Measurements from ENCODE around the gene GPR156. TPM values are rescaled to one million over a fixed set of nuclear protein-coding genes. Genes with fewer than 3 reads are reported as not detected.
A peak's percentile ranks its signal among the peaks of the same experiment; 100 is the strongest.

Gene GPR156
- total and polyA plus RNA-seq, 10 of the 15 experiments (the other 5 are each of a cell fraction or from before 2014, with no cell fraction given), result 0.08 to 0.15 (median 0.11) TPM; not detected in 6

DNA sequence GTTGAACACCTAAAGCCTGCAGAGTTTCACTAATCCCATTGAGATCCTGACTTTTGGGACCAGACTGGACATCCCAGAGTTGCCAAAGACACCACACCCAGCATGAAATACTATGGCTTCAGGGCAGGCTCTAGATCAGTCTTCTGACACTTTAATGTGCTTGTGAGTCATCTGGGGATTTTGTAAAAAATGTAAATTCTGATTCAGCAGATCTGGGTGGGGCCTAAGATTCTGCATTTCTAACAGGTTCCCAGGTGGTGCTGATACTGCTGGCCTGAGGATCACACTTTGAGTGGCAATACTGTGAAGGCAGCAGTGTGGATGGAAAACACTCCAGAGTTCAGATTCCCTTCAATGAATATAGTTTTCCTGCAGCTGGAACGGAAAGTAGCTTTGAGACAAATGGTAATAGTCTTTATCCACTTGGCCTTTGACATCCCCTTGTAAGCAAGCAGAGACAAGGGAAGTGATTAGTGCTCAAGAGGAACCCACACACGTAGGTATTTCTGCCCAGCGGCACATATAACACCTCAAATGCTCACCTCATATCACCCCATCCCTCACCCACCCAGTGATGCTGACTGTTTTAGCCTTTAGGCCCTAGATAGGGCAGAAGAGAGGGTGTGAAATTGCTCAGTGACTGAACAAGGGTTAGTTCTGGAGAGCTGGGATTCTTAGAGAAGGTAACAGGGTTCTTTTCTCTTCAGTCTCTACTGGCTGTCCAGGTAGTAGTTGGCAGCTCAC is 139.3 kb downstream of the GPR156 start:
- no peak overlapping the region for H3K4me3 ChIP-seq
- 0 out of 2 replicates have a peak overlapping the region, but pooled peaks have one; percentile 21 for H2AFZ ChIP-seq (ENCODE audit: control insufficient read depth, low read depth, low read length)
- no peaks in the 10 kb centered on the region for H3K79me2 ChIP-seq (ENCODE audit: control insufficient read depth, insufficient read depth, low read length)
- H3K27ac ChIP-seq (ENCODE audit: control insufficient read depth, insufficient read depth), result no peak overlapping the region
- ATAC-seq (peak; percentile 80), DNase-seq (ENCODE audit: low read depth, low spot score) (no peak), FAIRE-seq (no peak)
- ChIA-PET SMC1A (ENCODE audit: uncharacterized antibody, unreplicated experiment) (interaction anchor here (0.6 to 6.6 kb wide), 6 partner anchors 14 to 746 kb away, joined by 3 to 81 read pairs (median 5); no protein-coding TSS in a partner anchor), RAD21 (ENCODE audit: unreplicated experiment) (interaction anchor here (0.8 to 1.9 kb wide), 3 partner anchors 254 to 326 kb away, joined by 3 to 17 read pairs (median 7); no protein-coding TSS in a partner anchor), POLR2A (interaction anchor here (0.7 kb wide), 1 partner anchor 575 kb away, joined by 5 read pairs; no protein-coding TSS in a partner anchor), CTCF (interaction anchor here (1.0 to 3.5 kb wide), 6 partner anchors 11 to 326 kb away, joined by 3 to 16 read pairs (median 8); no protein-coding TSS in a partner anchor)
- H4K20me1 ChIP-seq (ENCODE audit: control insufficient read depth, insufficient read depth), result no peaks in the 10 kb centered on the region
- BruUV-seq (replicated peaks), result no TSS peak
- no peak overlapping the region for H3K9ac ChIP-seq (ENCODE audit: control insufficient read depth, insufficient read depth, low read length)
- H3K9me3 ChIP-seq (replicated peaks; ENCODE audit: control insufficient read depth, insufficient read depth, low read length), result no peaks in the 10 kb centered on the region
- no peak overlapping the region for H3K4me2 ChIP-seq (ENCODE audit: control insufficient read depth, insufficient read depth)
- intact Hi-C loops (cut with micrococcal nuclease; ENCODE audit: unreplicated experiment), result loop anchor here (5.0 kb wide), 1 partner anchor 323 kb away; no protein-coding TSS in a partner anchor
- H3K27me3 ChIP-seq (replicated peaks in 1 of 2; ENCODE audit: control insufficient read depth in 2 of 2, insufficient read depth in 2 of 2, low read length in 1 of 2), result no peaks in the 10 kb centered on the region
- WGBS (ENCODE audit: insufficient coverage, insufficient replicate concordance, low lambda C conversion rate, missing lambda C conversion rate), result 67% methylated on average over 3 of the region's 3 CpGs
- in situ Hi-C loops (cut with MboI), result no loop called here
- peaks cover 10% of the 10 kb centered on the region for H3K4me1 ChIP-seq (ENCODE audit: control insufficient read depth, insufficient read depth, low read length)
- H3K36me3 ChIP-seq (ENCODE audit: control insufficient read depth in 2 of 2, insufficient read depth in 2 of 2, low read length in 1 of 2), result no peaks in the 10 kb centered on the region
- no peak for TF ChIP-seq NFYB (IDR thresholded peaks at IDR 0.05; ENCODE audit: insufficient read depth, low read depth, low read length)
- no peak for TF ChIP-seq NFIC (IDR thresholded peaks at IDR 0.05; ENCODE audit: low read depth, low read length)
- TF ChIP-seq, protein P1, sequence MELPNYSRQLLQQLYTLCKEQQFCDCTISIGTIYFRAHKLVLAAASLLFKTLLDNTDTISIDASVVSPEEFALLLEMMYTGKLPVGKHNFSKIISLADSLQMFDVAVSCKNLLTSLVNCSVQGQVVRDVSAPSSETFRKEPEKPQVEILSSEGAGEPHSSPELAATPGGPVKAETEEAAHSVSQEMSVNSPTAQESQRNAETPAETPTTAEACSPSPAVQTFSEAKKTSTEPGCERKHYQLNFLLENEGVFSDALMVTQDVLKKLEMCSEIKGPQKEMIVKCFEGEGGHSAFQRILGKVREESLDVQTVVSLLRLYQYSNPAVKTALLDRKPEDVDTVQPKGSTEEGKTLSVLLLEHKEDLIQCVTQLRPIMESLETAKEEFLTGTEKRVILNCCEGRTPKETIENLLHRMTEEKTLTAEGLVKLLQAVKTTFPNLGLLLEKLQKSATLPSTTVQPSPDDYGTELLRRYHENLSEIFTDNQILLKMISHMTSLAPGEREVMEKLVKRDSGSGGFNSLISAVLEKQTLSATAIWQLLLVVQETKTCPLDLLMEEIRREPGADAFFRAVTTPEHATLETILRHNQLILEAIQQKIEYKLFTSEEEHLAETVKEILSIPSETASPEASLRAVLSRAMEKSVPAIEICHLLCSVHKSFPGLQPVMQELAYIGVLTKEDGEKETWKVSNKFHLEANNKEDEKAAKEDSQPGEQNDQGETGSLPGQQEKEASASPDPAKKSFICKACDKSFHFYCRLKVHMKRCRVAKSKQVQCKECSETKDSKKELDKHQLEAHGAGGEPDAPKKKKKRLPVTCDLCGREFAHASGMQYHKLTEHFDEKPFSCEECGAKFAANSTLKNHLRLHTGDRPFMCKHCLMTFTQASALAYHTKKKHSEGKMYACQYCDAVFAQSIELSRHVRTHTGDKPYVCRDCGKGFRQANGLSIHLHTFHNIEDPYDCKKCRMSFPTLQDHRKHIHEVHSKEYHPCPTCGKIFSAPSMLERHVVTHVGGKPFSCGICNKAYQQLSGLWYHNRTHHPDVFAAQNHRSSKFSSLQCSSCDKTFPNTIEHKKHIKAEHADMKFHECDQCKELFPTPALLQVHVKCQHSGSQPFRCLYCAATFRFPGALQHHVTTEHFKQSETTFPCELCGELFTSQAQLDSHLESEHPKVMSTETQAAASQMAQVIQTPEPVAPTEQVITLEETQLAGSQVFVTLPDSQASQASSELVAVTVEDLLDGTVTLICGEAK (IDR thresholded peaks at IDR 0.05; ENCODE audit: borderline replicate concordance), result no peak
- TF ChIP-seq RFX5 (IDR thresholded peaks at IDR 0.05; ENCODE audit: low read depth, low read length), result no peak
- no peak for TF ChIP-seq STAT3 (IDR thresholded peaks at IDR 0.05; ENCODE audit: low read depth, low read length)
- TF ChIP-seq NR2C1 (IDR thresholded peaks at IDR 0.05), result no peak
- TF ChIP-seq, protein P2, sequence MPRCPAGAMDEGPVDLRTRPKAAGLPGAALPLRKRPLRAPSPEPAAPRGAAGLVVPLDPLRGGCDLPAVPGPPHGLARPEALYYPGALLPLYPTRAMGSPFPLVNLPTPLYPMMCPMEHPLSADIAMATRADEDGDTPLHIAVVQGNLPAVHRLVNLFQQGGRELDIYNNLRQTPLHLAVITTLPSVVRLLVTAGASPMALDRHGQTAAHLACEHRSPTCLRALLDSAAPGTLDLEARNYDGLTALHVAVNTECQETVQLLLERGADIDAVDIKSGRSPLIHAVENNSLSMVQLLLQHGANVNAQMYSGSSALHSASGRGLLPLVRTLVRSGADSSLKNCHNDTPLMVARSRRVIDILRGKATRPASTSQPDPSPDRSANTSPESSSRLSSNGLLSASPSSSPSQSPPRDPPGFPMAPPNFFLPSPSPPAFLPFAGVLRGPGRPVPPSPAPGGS (IDR thresholded peaks at IDR 0.05; ENCODE audit: borderline replicate concordance, insufficient read depth, low read depth, low read length, poor library complexity, severe bottlenecking), result no peak
- no peak for TF ChIP-seq POLR2A (IDR thresholded peaks at IDR 0.05; ENCODE audit: low read depth, low read length)
- TF ChIP-seq WRNIP1 (IDR thresholded peaks at IDR 0.05; ENCODE audit: borderline replicate concordance, low read depth, low read length), result no peak
- no peak for TF ChIP-seq TCF7 (IDR thresholded peaks at IDR 0.05; ENCODE audit: borderline replicate concordance)
- TF ChIP-seq, protein P3, sequence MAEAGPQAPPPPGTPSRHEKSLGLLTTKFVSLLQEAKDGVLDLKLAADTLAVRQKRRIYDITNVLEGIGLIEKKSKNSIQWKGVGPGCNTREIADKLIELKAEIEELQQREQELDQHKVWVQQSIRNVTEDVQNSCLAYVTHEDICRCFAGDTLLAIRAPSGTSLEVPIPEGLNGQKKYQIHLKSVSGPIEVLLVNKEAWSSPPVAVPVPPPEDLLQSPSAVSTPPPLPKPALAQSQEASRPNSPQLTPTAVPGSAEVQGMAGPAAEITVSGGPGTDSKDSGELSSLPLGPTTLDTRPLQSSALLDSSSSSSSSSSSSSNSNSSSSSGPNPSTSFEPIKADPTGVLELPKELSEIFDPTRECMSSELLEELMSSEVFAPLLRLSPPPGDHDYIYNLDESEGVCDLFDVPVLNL (IDR thresholded peaks at IDR 0.05; ENCODE audit: low read depth, low read length), result no peak
- no peak for TF ChIP-seq EGR1 (IDR thresholded peaks at IDR 0.05; ENCODE audit: borderline replicate concordance in 1 of 2, low read depth in 2 of 2, low read length in 2 of 2)
- TF ChIP-seq, protein P4, sequence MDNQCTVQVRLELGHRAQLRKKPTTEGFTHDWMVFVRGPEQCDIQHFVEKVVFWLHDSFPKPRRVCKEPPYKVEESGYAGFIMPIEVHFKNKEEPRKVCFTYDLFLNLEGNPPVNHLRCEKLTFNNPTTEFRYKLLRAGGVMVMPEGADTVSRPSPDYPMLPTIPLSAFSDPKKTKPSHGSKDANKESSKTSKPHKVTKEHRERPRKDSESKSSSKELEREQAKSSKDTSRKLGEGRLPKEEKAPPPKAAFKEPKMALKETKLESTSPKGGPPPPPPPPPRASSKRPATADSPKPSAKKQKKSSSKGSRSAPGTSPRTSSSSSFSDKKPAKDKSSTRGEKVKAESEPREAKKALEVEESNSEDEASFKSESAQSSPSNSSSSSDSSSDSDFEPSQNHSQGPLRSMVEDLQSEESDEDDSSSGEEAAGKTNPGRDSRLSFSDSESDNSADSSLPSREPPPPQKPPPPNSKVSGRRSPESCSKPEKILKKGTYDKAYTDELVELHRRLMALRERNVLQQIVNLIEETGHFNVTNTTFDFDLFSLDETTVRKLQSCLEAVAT (IDR thresholded peaks at IDR 0.05), result no peak
- TF ChIP-seq GABPA (IDR thresholded peaks at IDR 0.05; ENCODE audit: low read depth), result no peak
- no peak for TF ChIP-seq DPF2 (IDR thresholded peaks at IDR 0.05)

All from GM12878 (cell line).